Naive thymus-derived CD4-positive, alpha-beta T cell (primary cell): ENCODE measurements around the gene PRRG3. TPM values are rescaled to one million over a fixed set of nuclear protein-coding genes. Genes with fewer than 3 reads are reported as not detected.
"Not testable (repeated sequence)": the region's sequence is repeated elsewhere in the genome, so short reads cannot be mapped to it uniquely, and the experiment has no call there.

Source experiments
- ATAC-seq: fragments of 150-1000 bp; cut with Tn5 transposase; 2 replicates; pipeline ENCODE4 v1.10.0; 2021; ENCODE audit warnings: mild to moderate bottlenecking, moderate library complexity
- CTCF ChIA-PET: fragments of 350-600 bp; sonication (Branson Sonifier 250); formaldehyde crosslinking; loops from one replicate; lab custom pipeline; 2021; ENCODE audit warnings: antibody characterized with exemption; lab: Charles Lee
- POLR2A ChIA-PET: fragments of 350-600 bp; sonication (Branson Sonifier 250); formaldehyde crosslinking; loops from one replicate; lab custom pipeline; 2021; ENCODE audit warnings: antibody characterized with exemption, inconsistent platforms; lab: Charles Lee
- DNase-seq, 9 donors: peaks; one replicate each; pipeline versions ENCODE4 v3.0.0 to v3.0.0-alpha.2; 2020 to 2022; ENCODE audit warnings: mixed read lengths in 1 of 9
- H3K27ac ChIP-seq: one replicate; pipeline ENCODE4 v1.7.0; 2013; ENCODE audit warnings: mild to moderate bottlenecking, low read depth, low read length, moderate library complexity
- H3K27me3 ChIP-seq, 2 donors: one replicate each; pipeline ENCODE4 v1.7.0; 2013; ENCODE audit warnings: low read length in 2 of 2, mild to moderate bottlenecking in 2 of 2, moderate library complexity in 2 of 2; ENCODE audit not compliant: control insufficient read depth in 2 of 2, insufficient read depth in 2 of 2
- H3K36me3 ChIP-seq, 3 experiments: 1 replicate in 2 of 3; 2 replicates in 1 of 3; pipeline ENCODE4 v1.7.0; 2013; ENCODE audit warnings: low read length in 3 of 3, mild to moderate bottlenecking in 3 of 3, moderate library complexity in 1 of 3; ENCODE audit not compliant: insufficient read depth in 3 of 3, control insufficient read depth in 2 of 3
- H3K4me1 ChIP-seq, 2 donors: one replicate each; pipeline ENCODE4 v1.7.0; 2013; ENCODE audit warnings: low read length in 2 of 2, mild to moderate bottlenecking in 2 of 2, moderate library complexity in 1 of 2; ENCODE audit not compliant: control insufficient read depth in 2 of 2, insufficient read depth in 2 of 2
- H3K4me3 ChIP-seq: 2 replicates; pipeline ENCODE4 v1.7.0; 2013; ENCODE audit warnings: mild to moderate bottlenecking, low read length
- H3K9me3 ChIP-seq, 3 experiments: 1 replicate in 2 of 3; 2 replicates in 1 of 3; pipeline ENCODE4 v1.7.0; 2013; ENCODE audit warnings: low read length in 3 of 3; ENCODE audit not compliant: control insufficient read depth in 2 of 3
- H3K27ac Mint-ChIP-seq, 9 donors: one replicate each; pipeline ENCODE4 v1.8.0; 2020 to 2022; ENCODE audit warnings: mixed read lengths in 9 of 9, mild to moderate bottlenecking in 8 of 9, moderate library complexity in 5 of 9, inconsistent platforms in 2 of 9
- H3K27me3 Mint-ChIP-seq, 5 donors: one replicate each; pipeline ENCODE4 v1.8.0; 2021 to 2022; ENCODE audit warnings: mixed read lengths in 5 of 5, mild to moderate bottlenecking in 1 of 5
- H3K36me3 Mint-ChIP-seq, 5 donors: one replicate each; pipeline ENCODE4 v1.8.0; 2020 to 2022; ENCODE audit warnings: mixed read lengths in 5 of 5, mild to moderate bottlenecking in 3 of 5, inconsistent platforms in 1 of 5
- H3K4me1 Mint-ChIP-seq, 7 donors: one replicate each; pipeline ENCODE4 v1.8.0; 2020 to 2022; ENCODE audit warnings: mixed read lengths in 7 of 7, mild to moderate bottlenecking in 3 of 7, inconsistent platforms in 1 of 7
- H3K4me3 Mint-ChIP-seq, 10 donors: one replicate each; pipeline ENCODE4 v1.8.0; 2020 to 2022; ENCODE audit warnings: mild to moderate bottlenecking in 10 of 10, mixed read lengths in 10 of 10, moderate library complexity in 6 of 10, inconsistent platforms in 2 of 10
- H3K9me3 Mint-ChIP-seq, 11 donors: one replicate each; pipeline ENCODE4 v1.8.0; 2020 to 2022; ENCODE audit warnings: mixed read lengths in 11 of 11, mild to moderate bottlenecking in 4 of 11, inconsistent platforms in 1 of 11, moderate library complexity in 1 of 11
- intact Hi-C, 2 donors: fragments of 100-400 bp; cut with micrococcal nuclease; formaldehyde crosslinking; loops; one replicate each; pipeline ENCODE4 v1.15.1; 2023
- polyA plus RNA-seq, 2 donors: library from polyadenylated mRNA; unstranded; fragments of 300-500 nt; fragmentation: Illumina TruSeq; gene quantifications; one replicate each; pipeline ENCODE4 v1.2.3, GENCODE V29; 2021
- total RNA-seq, 6 experiments: library from RNA in 5 of 6; stranded (reverse) in 5 of 6; gene quantifications; 1 replicate in 5 of 6; 2 replicates in 1 of 6; pipeline ENCODE4 v1.2.3 and lab custom pipeline; 2021 to 2026

The PRRG3 gene
- total and polyA plus RNA-seq, 7 experiments from 2014 or later = not detected

DNA sequence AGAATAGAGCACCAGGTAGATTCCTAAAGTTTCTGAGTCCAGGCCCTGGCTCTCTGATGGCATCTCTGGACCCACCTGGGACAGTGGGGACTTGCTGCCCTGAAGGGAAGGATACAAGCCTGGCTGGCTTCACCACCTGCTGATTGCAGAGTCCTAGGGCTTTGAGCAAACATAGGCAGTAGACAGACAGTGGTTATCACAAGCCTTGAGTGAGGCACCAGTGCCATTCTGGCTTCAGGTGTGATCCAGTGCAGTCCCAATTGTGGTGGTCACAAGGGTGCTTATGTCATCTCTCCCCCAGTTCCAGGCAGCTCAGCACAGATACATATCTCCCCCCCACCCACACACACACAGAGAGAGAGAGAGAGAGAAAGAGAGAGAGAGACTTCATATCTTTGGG lies 6.6 kb upstream of the PRRG3 start:
- Histone ChIP-seq H3K4me3 (no peak overlapping the region), H3K9me3 (no peaks in the 10 kb centered on the region), H3K27ac (no peak overlapping the region), H3K27me3 (no peaks in the 10 kb centered on the region), H3K36me3 (no peaks in the 10 kb centered on the region), H3K4me1 (no peaks in the 10 kb centered on the region)
- ChIA-PET CTCF (no interaction called here), POLR2A (no interaction called here)
- Mint-ChIP-seq H3K27me3 (peaks cover 3 to 12% (median 7%) of the 10 kb centered on the region in 5 donors), H3K4me1 (peaks cover 0 to 5% (median 0%) of the 10 kb centered on the region in 7 donors), H3K36me3 (no peaks in the 10 kb centered on the region), H3K4me3 (no peak overlapping the region), H3K9me3 (peaks cover 0 to 1% (median 0%) of the 10 kb centered on the region in 11 donors), H3K27ac (no peak overlapping the region)
- ATAC-seq = no peak
- no peak for DNase-seq
- intact Hi-C loops = loop anchor here in 1 of 2 donors (10.0 kb wide), 1 partner anchor 1734 kb away; no protein-coding TSS in a partner anchor

DNA sequence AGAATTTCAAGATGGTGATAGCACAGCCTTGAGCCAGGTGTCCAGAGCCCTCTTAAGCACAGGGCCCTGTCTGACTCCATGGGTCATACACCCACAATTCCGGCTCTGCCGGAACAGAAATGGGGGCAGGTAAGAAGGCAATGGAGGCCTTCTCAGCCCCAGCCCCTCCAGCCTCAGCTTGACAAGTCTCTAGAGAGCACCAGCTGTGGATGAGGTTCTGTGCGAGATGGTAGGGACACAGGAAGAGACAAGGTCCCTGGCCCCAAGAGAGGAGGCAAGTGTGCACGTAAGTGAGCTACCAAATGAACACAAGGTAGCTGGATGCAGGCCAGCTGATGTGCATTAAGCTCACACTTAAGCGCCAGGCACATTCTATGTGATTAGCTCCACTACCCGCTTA lies 2.4 kb upstream of the PRRG3 start:
- Mint-ChIP-seq H3K27me3 (peaks cover 10 to 22% (median 19%) of the 10 kb centered on the region in 5 donors), H3K4me1 (peaks cover 0 to 5% (median 0%) of the 10 kb centered on the region in 7 donors), H3K4me3 (no peak overlapping the region), H3K27ac (no peak overlapping the region), H3K36me3 (no peaks in the 10 kb centered on the region), H3K9me3 (peaks cover 0 to 2% (median 0%) of the 10 kb centered on the region in 11 donors)
- H3K4me1 ChIP-seq = no peaks in the 10 kb centered on the region
- no peaks in the 10 kb centered on the region for H3K9me3 ChIP-seq
- ATAC-seq = no peak
- no peak overlapping the region for H3K4me3 ChIP-seq
- ChIA-PET POLR2A (no interaction called here), CTCF (no interaction called here)
- no peaks in the 10 kb centered on the region for H3K27me3 ChIP-seq
- H3K27ac ChIP-seq = no peak overlapping the region
- H3K36me3 ChIP-seq = no peaks in the 10 kb centered on the region
- DNase-seq = no peak
- intact Hi-C loops = no loop called here

DNA sequence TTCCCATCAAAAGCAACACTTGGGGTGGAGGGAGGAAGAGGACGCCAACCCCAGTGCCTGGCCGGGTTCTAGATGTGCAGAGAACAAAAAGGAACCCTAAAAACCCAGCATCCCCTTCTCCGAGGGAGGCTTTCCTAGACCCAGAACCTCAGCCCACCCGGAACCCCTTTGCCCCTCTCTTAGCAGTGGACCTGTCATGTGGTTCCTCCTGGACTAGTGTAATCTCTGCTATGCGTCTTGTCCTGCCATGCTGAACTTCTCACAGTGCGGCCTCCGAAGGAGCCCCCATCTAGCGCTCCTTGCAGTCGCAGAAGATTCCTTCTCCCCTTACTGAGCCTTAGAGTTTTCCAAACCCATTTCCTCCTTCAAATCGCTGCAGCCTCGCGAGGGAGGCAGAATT lies 1.1 kb upstream of the PRRG3 start:
- Mint-ChIP-seq H3K27me3 (peaks cover 10 to 22% (median 19%) of the 10 kb centered on the region in 5 donors), H3K9me3 (peaks cover 0 to 2% (median 0%) of the 10 kb centered on the region in 11 donors), H3K4me1 (peaks cover 0 to 5% (median 0%) of the 10 kb centered on the region in 7 donors), H3K36me3 (no peaks in the 10 kb centered on the region), H3K27ac (no peak overlapping the region), H3K4me3 (no peak overlapping the region)
- Histone ChIP-seq H3K9me3 (no peaks in the 10 kb centered on the region), H3K4me3 (no peak overlapping the region), H3K4me1 (no peaks in the 10 kb centered on the region), H3K36me3 (no peaks in the 10 kb centered on the region), H3K27me3 (no peaks in the 10 kb centered on the region), H3K27ac (no peak overlapping the region)
- ChIA-PET POLR2A (no interaction called here), CTCF (no interaction called here)
- ATAC-seq = no peak
- DNase-seq = no peak
- intact Hi-C loops = no loop called here

DNA sequence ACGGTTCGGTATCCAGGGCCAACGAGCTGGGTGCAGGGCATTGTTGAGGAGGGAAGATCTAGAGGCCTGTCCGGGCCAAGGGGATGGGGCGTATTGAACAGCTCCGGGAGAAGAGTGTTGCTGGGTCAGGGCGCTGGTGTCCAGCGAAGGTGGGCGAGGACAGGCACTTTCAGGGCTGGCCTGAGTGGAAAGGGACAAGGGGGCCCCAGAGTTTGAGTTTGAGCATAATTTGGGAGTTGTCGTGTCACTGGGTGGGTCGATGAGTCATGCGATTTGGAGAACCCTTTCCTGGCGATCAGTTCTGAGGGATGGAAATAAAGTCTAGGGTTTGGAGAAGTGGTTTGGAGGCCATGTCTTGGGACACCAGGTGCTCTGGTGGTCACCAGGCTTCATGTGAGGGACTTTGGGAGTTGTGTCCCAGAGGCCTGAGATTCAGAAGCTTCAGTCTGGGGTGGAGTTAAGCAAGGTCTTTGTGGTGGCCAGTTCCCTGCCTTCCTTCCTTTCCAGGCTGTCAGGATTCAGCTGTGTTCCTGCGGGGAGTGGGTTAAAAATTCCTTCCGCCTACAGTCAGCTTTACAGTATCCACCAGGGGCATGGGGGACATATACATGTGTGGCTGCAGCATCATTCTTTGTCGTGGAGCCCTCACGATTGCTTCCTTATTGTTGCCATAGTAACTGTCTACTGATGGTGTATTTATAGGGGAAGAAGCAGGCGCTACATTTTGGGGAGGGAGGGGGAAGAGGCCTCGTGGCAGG lies 504 bp downstream of the PRRG3 start:
- intact Hi-C loops = no loop called here
- Mint-ChIP-seq H3K27ac (no peak overlapping the region), H3K4me3 (no peak overlapping the region), H3K9me3 (peaks cover 0 to 2% (median 0%) of the 10 kb centered on the region in 11 donors), H3K4me1 (peaks cover 0 to 5% (median 0%) of the 10 kb centered on the region in 7 donors), H3K27me3 (peaks cover 10 to 22% (median 19%) of the 10 kb centered on the region in 5 donors), H3K36me3 (no peaks in the 10 kb centered on the region)
- no peak for ATAC-seq
- Histone ChIP-seq H3K9me3 (no peaks in the 10 kb centered on the region), H3K4me3 (no peak overlapping the region), H3K36me3 (no peaks in the 10 kb centered on the region), H3K4me1 (no peaks in the 10 kb centered on the region), H3K27me3 (no peaks in the 10 kb centered on the region), H3K27ac (no peak overlapping the region)
- CTCF ChIA-PET = no interaction called here
- no peak for DNase-seq
- POLR2A ChIA-PET = no interaction called here

DNA sequence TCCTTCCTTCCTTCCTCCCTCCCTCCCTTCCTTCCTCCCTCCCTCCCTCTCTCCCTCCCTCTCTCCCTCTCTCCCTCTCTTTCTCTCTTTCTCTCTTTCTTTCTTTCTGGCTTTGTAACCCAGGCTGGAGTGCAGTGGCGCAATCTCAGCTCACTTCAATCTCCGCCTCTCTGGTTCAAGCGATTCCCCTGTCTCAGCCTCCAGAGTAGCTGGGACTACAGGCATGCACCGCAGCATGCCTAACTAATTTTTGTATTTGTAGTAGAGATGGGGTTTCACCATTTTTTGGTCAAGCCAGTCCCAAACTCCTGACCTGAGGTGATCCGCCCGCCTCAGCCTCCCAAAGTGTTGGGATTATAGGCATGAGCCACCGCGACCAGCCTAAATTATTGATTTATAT lies 1.8 kb downstream of the PRRG3 start:
- H3K4me1 ChIP-seq, POLR2A ChIA-PET, H3K4me3 Mint-ChIP-seq, H3K27me3 ChIP-seq, H3K27ac ChIP-seq, H3K36me3 ChIP-seq, intact Hi-C loops, H3K9me3 Mint-ChIP-seq, H3K9me3 ChIP-seq, DNase-seq, H3K36me3 Mint-ChIP-seq, H3K27ac Mint-ChIP-seq, H3K4me3 ChIP-seq, H3K4me1 Mint-ChIP-seq, CTCF ChIA-PET, ATAC-seq: not testable (repeated sequence)
- peaks cover 10 to 22% (median 19%) of the 10 kb centered on the region in 5 donors for H3K27me3 Mint-ChIP-seq

DNA sequence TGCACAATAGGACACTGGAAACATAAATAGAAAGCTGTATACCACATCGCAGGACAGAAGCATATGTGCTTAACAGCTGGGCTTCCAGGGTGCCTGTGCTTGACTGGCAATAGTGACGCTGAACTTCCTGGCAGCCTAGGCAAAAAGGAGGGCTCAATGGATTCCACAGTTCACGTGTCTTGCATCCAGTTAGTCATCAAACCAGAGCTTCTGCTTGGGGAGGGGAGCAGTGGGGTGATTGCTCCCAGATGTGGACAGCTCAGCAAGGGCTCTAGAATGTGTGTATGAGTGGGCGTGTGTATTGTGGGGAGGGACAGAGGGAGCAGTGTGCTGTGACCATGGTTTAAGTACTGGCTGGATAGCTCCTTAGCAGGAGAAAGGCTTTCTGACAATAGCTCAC lies 2.3 kb downstream of the PRRG3 start:
- Histone ChIP-seq H3K9me3 (no peaks in the 10 kb centered on the region), H3K36me3 (no peaks in the 10 kb centered on the region), H3K27ac (no peak overlapping the region), H3K27me3 (no peaks in the 10 kb centered on the region), H3K4me3 (no peak overlapping the region), H3K4me1 (no peaks in the 10 kb centered on the region)
- Mint-ChIP-seq H3K36me3 (no peaks in the 10 kb centered on the region), H3K4me1 (peaks cover 0 to 5% (median 0%) of the 10 kb centered on the region in 7 donors), H3K27me3 (peaks cover 10 to 22% (median 19%) of the 10 kb centered on the region in 5 donors), H3K27ac (no peak overlapping the region), H3K4me3 (no peak overlapping the region), H3K9me3 (peaks cover 0 to 2% (median 0%) of the 10 kb centered on the region in 11 donors)
- CTCF ChIA-PET = no interaction called here
- intact Hi-C loops = no loop called here
- POLR2A ChIA-PET = no interaction called here
- ATAC-seq = no peak
- no peak for DNase-seq

DNA sequence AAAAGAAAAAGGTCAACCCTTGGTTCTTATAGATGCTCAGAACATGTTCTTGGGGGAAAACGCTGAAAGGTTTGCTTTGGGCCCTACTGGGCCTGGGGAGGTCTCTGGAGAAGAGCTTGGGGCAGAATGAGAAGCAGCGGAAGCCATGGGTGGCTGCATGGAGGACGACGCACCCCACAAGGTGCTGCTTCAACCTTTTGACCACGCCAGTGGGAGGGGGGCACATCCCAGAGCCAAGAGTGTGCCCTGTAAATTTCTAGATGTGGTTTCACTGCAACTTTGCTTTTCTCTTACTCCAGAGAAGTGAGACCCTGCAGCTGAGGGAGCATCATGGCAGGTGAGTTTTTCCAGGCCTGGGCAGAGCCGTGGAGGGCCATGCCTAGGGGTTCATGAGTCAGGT lies 3.2 kb downstream of the PRRG3 start:
- Histone ChIP-seq H3K27me3 (no peaks in the 10 kb centered on the region), H3K9me3 (no peaks in the 10 kb centered on the region), H3K4me3 (no peak overlapping the region), H3K27ac (no peak overlapping the region), H3K36me3 (no peaks in the 10 kb centered on the region), H3K4me1 (no peaks in the 10 kb centered on the region)
- peaks cover 0 to 2% (median 0%) of the 10 kb centered on the region in 7 donors for H3K4me1 Mint-ChIP-seq
- POLR2A ChIA-PET = no interaction called here
- H3K27me3 Mint-ChIP-seq = peaks cover 5 to 19% (median 14%) of the 10 kb centered on the region in 5 donors
- no peak for ATAC-seq
- intact Hi-C loops = no loop called here
- CTCF ChIA-PET = no interaction called here
- no peak overlapping the region for H3K27ac Mint-ChIP-seq
- H3K9me3 Mint-ChIP-seq = peaks cover 0 to 2% (median 0%) of the 10 kb centered on the region in 11 donors
- H3K4me3 Mint-ChIP-seq = no peak overlapping the region
- no peaks in the 10 kb centered on the region for H3K36me3 Mint-ChIP-seq
- no peak for DNase-seq
